Effector memory CD4-positive, alpha-beta T cell (primary cell): ENCODE data around the gene SLC39A11.

Source experiments
- DNase-seq, 3 donors: peaks; one replicate each; pipeline ENCODE4 v3.0.0-alpha.2; 2020
- H3K27ac ChIP-seq: 2 replicates; pipeline ENCODE4 v1.7.0; 2013; ENCODE audit warnings: mild to moderate bottlenecking, low read length, moderate library complexity; ENCODE audit not compliant: insufficient read depth, poor library complexity, severe bottlenecking
- H3K27me3 ChIP-seq: replicated peaks from 2 replicates; pipeline ENCODE4 v1.7.0; 2013; ENCODE audit warnings: mild to moderate bottlenecking, low read length; ENCODE audit not compliant: insufficient read depth, control insufficient read depth, poor library complexity, severe bottlenecking
- H3K36me3 ChIP-seq: 2 replicates; pipeline ENCODE4 v1.7.0; 2013; ENCODE audit warnings: mild to moderate bottlenecking, low read length, moderate library complexity; ENCODE audit not compliant: control insufficient read depth, insufficient read depth
- H3K4me1 ChIP-seq: 2 replicates; pipeline ENCODE4 v1.7.0; 2013; ENCODE audit warnings: low read length, mild to moderate bottlenecking; ENCODE audit not compliant: control insufficient read depth, insufficient read depth, poor library complexity, severe bottlenecking
- H3K4me3 ChIP-seq: 2 replicates; pipeline ENCODE4 v1.7.0; 2013; ENCODE audit warnings: low read length, low read depth, mild to moderate bottlenecking; ENCODE audit not compliant: insufficient read depth, poor library complexity, severe bottlenecking
- H3K9me3 ChIP-seq: 2 replicates; pipeline ENCODE4 v1.7.0; 2013; ENCODE audit warnings: mild to moderate bottlenecking, low read length, moderate library complexity; ENCODE audit not compliant: control insufficient read depth

The SLC39A11 gene

DNA sequence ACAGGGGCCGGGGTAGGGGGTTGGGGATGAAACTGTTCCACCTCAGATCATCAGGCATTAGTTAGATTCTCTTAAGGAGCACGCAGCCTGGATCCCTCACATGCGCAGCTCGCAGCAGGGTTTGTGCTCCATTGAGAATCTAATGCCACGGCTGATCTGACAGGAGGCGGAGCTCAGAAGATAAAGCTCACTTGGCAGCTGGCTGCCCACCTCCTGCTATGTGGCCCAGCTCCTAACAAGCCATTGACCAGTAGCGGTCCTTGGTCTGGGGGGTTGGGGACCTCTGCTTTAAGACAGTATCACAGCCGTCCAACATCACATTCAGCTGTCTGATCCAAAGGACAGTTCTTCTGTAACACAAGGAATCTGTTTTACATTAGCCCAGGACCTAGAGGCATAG, 62.5 kb downstream of the SLC39A11 start:
- no peak for DNase-seq
- Histone ChIP-seq H3K4me3 (no peak overlapping the region), H3K4me1 (no peaks in the 10 kb centered on the region), H3K27me3 (no peaks in the 10 kb centered on the region), H3K27ac (no peak overlapping the region), H3K36me3 (peaks cover 6% of the 10 kb centered on the region), H3K9me3 (no peaks in the 10 kb centered on the region)

DNA sequence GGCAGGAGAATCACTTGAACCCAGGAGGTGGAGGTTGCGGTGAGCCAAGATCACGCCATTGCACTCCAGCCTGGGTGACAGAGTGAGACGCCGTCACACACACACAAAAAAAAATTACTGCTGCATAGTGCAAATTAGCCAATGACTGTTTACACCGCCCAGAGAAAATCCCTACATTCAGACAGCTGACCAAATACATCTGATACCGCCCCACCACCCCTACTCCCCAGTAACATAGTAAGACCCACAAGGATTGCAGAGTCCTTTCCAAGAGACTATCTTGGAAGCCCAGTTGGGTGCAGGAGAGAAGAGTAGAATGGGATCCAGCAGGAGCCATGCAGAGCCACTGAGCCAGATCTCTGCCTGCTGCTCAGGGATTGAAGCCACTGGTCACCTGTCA, 63.5 kb downstream of the SLC39A11 start:
- Histone ChIP-seq H3K4me3 (no peak overlapping the region), H3K27ac (no peak overlapping the region), H3K4me1 (no peaks in the 10 kb centered on the region), H3K36me3 (peaks cover 6% of the 10 kb centered on the region), H3K9me3 (no peaks in the 10 kb centered on the region), H3K27me3 (no peaks in the 10 kb centered on the region)
- DNase-seq, result no peak

DNA sequence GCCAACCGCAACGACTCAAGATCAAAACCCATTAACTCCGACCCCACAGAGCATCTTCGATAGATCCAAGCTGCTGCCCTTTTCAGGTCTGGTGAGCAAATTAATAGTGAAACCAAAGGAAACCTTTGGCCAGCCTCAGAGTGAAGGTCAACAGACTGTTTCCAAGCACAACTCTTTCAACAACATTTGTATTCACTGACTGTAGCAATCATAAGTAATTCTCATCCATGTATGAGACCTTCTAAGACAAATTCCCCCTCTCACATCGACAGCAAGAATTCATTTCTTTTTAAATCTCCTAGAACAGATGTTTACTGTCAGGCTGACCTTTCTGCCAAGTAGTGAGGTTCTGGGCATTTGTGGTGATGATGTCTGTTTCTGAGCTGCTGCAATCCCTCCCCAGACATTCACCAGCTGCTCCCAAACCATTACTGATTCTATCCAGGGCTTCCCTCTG, 64.2 kb downstream of the SLC39A11 start:
- no peaks in the 10 kb centered on the region for H3K27me3 ChIP-seq
- H3K36me3 ChIP-seq, result peaks cover 6% of the 10 kb centered on the region
- no peaks in the 10 kb centered on the region for H3K4me1 ChIP-seq
- H3K9me3 ChIP-seq, result no peaks in the 10 kb centered on the region
- H3K4me3 ChIP-seq, result no peak overlapping the region
- DNase-seq, result no peak
- no peak overlapping the region for H3K27ac ChIP-seq

DNA sequence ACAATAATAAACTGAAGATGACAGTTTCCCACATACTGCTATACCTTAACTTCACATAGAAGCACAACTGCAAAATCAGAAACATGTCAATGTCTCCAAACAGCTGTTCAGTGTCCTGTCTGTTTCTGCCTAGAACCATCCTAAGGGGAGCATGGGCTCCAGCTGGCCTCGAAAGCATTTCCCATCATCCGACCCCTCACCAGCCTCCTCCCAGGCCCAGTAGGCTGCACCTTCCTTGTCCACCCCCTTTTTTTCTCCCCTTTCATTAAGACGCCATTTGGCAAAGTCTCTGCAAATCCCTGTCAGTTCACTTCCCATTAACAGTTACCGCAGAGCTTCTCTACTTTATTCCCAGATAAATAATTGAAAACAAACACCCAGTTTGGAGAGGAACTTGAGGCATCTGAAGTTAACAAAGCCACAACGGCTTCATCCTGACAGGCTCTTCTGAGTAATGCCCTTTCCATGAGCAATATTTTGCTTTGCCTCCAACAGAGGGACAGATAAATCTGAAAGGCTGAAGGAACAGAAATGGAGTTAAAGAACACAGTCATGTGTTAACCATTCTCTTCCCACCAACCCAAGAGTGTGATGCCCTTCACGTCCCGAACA, 65.3 kb downstream of the SLC39A11 start:
- Histone ChIP-seq H3K36me3 (peaks cover 6% of the 10 kb centered on the region), H3K9me3 (no peaks in the 10 kb centered on the region), H3K4me3 (no peak overlapping the region), H3K4me1 (no peaks in the 10 kb centered on the region), H3K27me3 (no peaks in the 10 kb centered on the region), H3K27ac (no peak overlapping the region)
- no peak for DNase-seq

DNA sequence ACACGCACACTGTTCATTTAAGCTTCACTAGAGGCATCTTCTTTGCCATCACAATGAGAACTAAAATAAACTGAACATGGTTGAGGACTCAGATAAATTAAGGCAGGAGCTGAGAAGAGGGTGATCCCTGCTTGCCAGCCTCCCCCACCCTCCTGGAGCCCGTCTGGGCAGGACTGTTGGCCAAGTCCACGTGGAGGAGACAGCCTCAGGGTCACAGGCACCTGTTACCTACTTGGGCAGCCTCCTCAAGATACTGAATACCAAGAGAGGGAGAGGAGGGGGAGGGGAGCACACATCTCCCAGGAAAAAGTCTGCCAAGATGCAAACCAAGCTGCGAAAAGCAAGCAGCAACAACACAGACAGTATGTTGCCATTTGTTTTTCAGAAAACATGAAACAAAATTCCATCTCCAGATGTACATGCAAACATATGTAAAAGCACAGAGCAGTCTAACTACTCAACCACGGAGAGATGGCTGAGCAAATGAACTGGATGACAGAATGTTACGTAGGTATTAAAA, 67.4 kb downstream of the SLC39A11 start:
- Histone ChIP-seq H3K27me3 (no peaks in the 10 kb centered on the region), H3K4me3 (no peak overlapping the region), H3K4me1 (no peaks in the 10 kb centered on the region), H3K36me3 (no peaks in the 10 kb centered on the region), H3K27ac (no peak overlapping the region), H3K9me3 (no peaks in the 10 kb centered on the region)
- DNase-seq, result no peak

DNA sequence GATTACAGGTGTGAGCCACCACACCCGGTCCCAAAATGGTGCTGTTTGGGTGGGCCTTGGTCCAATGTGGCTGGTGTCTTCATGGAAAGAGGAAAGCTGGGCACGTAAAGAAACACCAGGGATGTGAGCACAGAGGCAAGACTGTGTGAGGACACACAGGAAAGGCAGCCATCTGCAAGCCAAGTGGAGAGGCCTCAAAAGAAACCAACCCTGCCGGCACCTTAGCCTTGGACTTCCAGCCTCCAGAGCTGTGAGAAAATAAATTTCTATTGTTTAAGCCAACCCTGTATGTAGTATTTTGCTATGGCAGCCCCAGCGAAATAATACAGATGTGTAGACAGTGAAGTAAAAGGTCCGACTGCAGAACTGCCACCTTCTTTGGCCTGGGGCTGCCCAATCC, 68.7 kb downstream of the SLC39A11 start:
- Histone ChIP-seq H3K36me3 (no peaks in the 10 kb centered on the region), H3K4me3 (no peak overlapping the region), H3K4me1 (no peaks in the 10 kb centered on the region), H3K27me3 (no peaks in the 10 kb centered on the region), H3K9me3 (no peaks in the 10 kb centered on the region), H3K27ac (no peak overlapping the region)
- no peak for DNase-seq

DNA sequence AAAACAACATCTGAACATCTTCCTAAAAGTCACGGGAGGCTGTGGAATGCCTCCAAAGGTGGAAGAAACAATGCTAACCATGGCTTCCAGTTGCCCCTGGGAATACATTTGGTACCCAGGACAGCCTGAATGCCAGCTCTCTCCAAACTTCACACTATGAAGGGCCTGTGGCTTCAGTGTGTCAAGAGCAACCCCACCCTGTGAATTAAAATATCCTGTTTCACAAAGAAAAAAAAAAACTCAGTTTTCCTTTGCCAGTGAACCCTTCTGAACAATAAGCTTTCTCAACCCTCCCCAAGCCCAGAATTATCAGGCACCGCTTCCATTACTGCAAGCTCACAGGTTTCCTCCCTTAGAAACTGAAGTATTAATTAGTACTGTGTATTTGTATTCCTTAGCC, 69.8 kb downstream of the SLC39A11 start:
- Histone ChIP-seq H3K27me3 (no peaks in the 10 kb centered on the region), H3K36me3 (no peaks in the 10 kb centered on the region), H3K27ac (no peak overlapping the region), H3K9me3 (peaks cover 6% of the 10 kb centered on the region), H3K4me1 (no peaks in the 10 kb centered on the region), H3K4me3 (no peak overlapping the region)
- no peak for DNase-seq

DNA sequence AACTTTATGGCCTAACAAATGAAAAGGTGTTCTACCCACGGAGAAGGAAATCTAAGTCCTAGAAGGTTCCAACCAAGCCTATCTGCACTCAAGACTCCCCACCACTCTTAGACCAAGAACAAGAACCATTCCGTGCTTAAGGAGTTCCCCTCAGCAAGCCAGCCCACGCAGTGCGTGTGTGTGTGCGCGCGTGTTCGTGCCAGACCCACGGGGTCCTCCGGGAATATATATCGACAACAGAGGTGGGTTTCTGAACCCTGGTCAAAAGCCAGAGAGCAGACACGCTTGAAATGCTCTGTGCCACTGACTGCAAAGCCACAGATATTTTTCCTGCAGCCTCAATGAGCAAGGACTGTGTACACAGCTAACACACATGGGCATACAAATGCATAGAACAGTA, 70.7 kb downstream of the SLC39A11 start:
- peaks cover 6% of the 10 kb centered on the region for H3K9me3 ChIP-seq
- DNase-seq, result no peak
- no peak overlapping the region for H3K4me3 ChIP-seq
- no peak overlapping the region for H3K27ac ChIP-seq
- H3K27me3 ChIP-seq, result no peaks in the 10 kb centered on the region
- no peaks in the 10 kb centered on the region for H3K4me1 ChIP-seq
- H3K36me3 ChIP-seq, result no peaks in the 10 kb centered on the region

DNA sequence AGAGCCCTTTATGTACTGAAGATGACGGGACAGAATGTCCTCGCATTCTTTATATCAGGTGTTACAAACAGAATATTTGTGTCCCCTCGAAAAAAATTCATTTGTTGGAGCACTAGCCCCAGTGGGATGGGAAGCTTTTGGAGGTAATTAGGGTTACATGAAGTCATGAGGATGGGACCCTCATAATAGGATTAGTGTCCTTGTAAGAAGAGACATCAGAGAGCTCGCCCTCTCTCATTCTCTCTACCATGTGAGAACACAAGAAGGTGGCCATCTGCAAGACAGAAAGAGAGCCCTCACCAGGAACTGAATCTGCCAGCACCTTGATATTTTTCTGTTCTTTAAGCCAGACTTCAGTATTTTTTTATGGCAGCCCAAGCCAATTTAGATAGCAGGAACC, 72.4 kb downstream of the SLC39A11 start:
- Histone ChIP-seq H3K4me1 (no peaks in the 10 kb centered on the region), H3K4me3 (no peak overlapping the region), H3K27me3 (no peaks in the 10 kb centered on the region), H3K36me3 (no peaks in the 10 kb centered on the region), H3K27ac (no peak overlapping the region), H3K9me3 (peaks cover 6% of the 10 kb centered on the region)
- no peak for DNase-seq

DNA sequence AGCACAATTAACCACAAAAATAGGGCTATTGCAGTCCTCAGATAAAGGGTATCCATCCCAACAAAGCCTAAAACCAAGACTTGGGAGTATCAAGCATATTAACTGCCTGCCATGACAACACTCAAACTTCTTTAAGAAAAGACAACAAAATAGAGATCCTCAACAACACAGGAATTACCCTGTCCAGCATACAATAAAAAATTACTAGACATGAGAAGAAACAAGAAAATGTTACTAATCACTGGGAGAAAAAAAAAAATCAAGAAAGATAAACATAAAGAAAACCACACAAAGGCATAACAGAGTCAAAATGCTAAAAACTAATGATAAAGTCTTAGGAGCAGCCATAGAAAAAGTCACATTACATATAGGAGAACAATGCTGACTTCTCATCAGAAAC, 73.9 kb downstream of the SLC39A11 start:
- Histone ChIP-seq H3K9me3 (peaks cover 6% of the 10 kb centered on the region), H3K27me3 (no peaks in the 10 kb centered on the region), H3K36me3 (no peaks in the 10 kb centered on the region), H3K4me1 (no peaks in the 10 kb centered on the region), H3K4me3 (no peak overlapping the region), H3K27ac (no peak overlapping the region)
- no peak for DNase-seq
